Tibial nerve (tissue), 4 donors: ENCODE measurements around the gene SNX25. TPM values are rescaled to one million over a fixed set of nuclear protein-coding genes. Genes with fewer than 3 reads are reported as not detected.

Experiments
- DNase-seq, 2 donors: peaks; one replicate each; pipeline ENCODE4 v3.0.0-alpha.2; 2019; ENCODE audit warnings: low spot score in 2 of 2
- H3K27ac ChIP-seq, 4 donors: fragments of 200-600 bp; sonication (generic) in 3 of 4; one replicate each; pipeline ENCODE4 v1.5.1; 2017 to 2019; ENCODE audit warnings: mild to moderate bottlenecking in 1 of 4
- H3K27me3 ChIP-seq, 2 donors: fragments of 200-600 bp; sonication (generic) in 1 of 2; one replicate each; pipeline versions ENCODE4 v1.5.1 to v1.6.0; 2017 to 2019
- H3K36me3 ChIP-seq, 3 donors: fragments of 200-600 bp; sonication (generic); one replicate each; pipeline ENCODE4 v1.5.1; 2018 to 2019
- H3K4me1 ChIP-seq, 4 donors: fragments of 200-600 bp; sonication (generic) in 3 of 4; one replicate each; pipeline ENCODE4 v1.5.1; 2017 to 2019
- H3K4me3 ChIP-seq, 4 donors: fragments of 200-600 bp; sonication (generic) in 3 of 4; one replicate each; pipeline ENCODE4 v1.5.1; 2017 to 2019; ENCODE audit warnings: mild to moderate bottlenecking in 1 of 4, moderate library complexity in 1 of 4
- H3K9me3 ChIP-seq, 4 donors: fragments of 200-600 bp; sonication (generic) in 3 of 4; one replicate each; pipeline ENCODE4 v1.5.1; 2017 to 2019
- CTCF ChIP-seq, 5 experiments: fragments of 200-600 bp in 3 of 5; fragments of 450-650 bp in 2 of 5; sonication (generic) in 3 of 5; IDR thresholded peaks; one replicate each; pipeline ENCODE4 v1.5.1; 2016 to 2019; ENCODE audit warnings: antibody characterized with exemption in 5 of 5, mild to moderate bottlenecking in 3 of 5, moderate library complexity in 2 of 5
- EP300 ChIP-seq, 2 donors: sonication (generic); formaldehyde crosslinking; IDR thresholded peaks; one replicate each; pipeline ENCODE4 v1.6.1; 2017; ENCODE audit warnings: antibody characterized with exemption in 2 of 2, mild to moderate bottlenecking in 1 of 2
- POLR2A ChIP-seq, 2 donors: fragments of 450-650 bp; IDR thresholded peaks; one replicate each; pipeline ENCODE4 v1.6.1; 2017; ENCODE audit warnings: antibody characterized with exemption in 2 of 2, mild to moderate bottlenecking in 2 of 2, moderate library complexity in 2 of 2
- WGBS, 2 donors: methylation state at CpG; one replicate each; pipeline ENCODE4 v1.1.5; 2018; 5-methylcytosine and 5-hydroxymethylcytosine counted together
- total RNA-seq, 4 donors: library from RNA; depleted of rRNA; stranded (reverse); fragments of >200 nt; gene quantifications; one replicate each; pipeline ENCODE4 v1.1.0, GENCODE V29; 2016

SNX25 gene
- total RNA-seq, 4 donors from 2014 or later = 17.7 to 29.4 (median 23.5) TPM

DNA sequence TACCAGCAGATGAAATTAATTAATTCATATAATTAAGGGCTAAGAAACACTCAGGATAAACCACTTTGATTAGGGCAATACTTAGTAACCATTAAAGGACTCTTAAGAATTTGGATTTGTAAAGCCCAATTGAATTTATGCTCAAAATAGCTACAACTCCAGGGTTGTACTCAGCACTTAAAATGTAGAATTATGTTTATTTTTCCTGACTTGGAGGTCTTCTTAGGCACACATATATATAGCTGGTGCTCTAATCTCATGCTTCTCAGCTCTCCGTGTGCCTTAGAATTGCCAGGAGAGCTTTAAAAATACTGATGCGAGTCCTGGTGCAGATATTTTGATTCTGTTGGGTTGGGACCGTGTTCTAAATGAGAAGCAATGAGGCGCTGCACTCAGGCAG, 77.6 kb downstream of the SNX25 start:
- Histone ChIP-seq H3K27ac (no peak overlapping the region), H3K4me1 (no peaks in the 10 kb centered on the region), H3K36me3 (peaks cover 0 to 29% (median 0%) of the 10 kb centered on the region in 3 donors), H3K4me3 (no peak overlapping the region), H3K9me3 (no peaks in the 10 kb centered on the region), H3K27me3 (no peaks in the 10 kb centered on the region)
- DNase-seq = no peak
- 80 to 87% methylated on average over 4 of the region's 4 CpGs for WGBS, 2 donors
- no peak for TF ChIP-seq EP300 (IDR thresholded peaks at IDR 0.05)
- no peak for TF ChIP-seq POLR2A (IDR thresholded peaks at IDR 0.05)
- no peak for TF ChIP-seq CTCF (IDR thresholded peaks at IDR 0.05)

GRCh38 chr4:185290018-185290607, 80.7 kb downstream of the SNX25 start:
- 69 to 79% methylated on average over 6 of the region's 6 CpGs for WGBS, 2 donors
- Histone ChIP-seq H3K36me3 (peaks cover 0 to 53% (median 0%) of the 10 kb centered on the region in 3 donors), H3K4me1 (no peaks in the 10 kb centered on the region), H3K9me3 (no peaks in the 10 kb centered on the region), H3K27me3 (no peaks in the 10 kb centered on the region), H3K27ac (no peak overlapping the region), H3K4me3 (no peak overlapping the region)
- no peak for DNase-seq
- TF ChIP-seq CTCF (IDR thresholded peaks at IDR 0.05) (no peak), EP300 (IDR thresholded peaks at IDR 0.05) (no peak), POLR2A (IDR thresholded peaks at IDR 0.05) (no peak)

- Histone ChIP-seq H3K27ac (no peak overlapping the region), H3K4me1 (no peaks in the 10 kb centered on the region)
- no peak for TF ChIP-seq CTCF (IDR thresholded peaks at IDR 0.05)
- TF ChIP-seq POLR2A (IDR thresholded peaks at IDR 0.05) = no peak
- TF ChIP-seq EP300 (IDR thresholded peaks at IDR 0.05) = no peak
Measured at GRCh38 chr4:185290656-185291055, 81.3 kb downstream of the SNX25 start.

DNA sequence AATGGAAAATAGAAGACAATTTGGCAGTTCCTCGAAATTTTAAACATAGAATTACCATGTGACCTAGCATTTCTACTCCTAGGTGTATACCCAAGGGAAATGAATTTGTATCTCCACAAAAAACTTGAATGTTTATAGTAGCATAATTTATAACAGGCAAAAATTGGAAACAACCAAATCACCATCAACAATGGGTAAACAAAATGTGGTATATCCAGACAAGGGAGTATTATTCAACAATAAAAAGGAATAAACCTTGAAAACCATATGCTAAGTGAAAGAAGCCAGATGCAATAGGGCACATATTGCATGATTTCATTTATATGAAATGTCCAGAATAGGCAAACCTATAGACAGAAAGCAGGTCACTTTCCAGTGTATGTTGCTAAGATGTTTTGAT, 83.8 kb downstream of the SNX25 start:
- no peak overlapping the region for H3K4me3 ChIP-seq
- no peak overlapping the region for H3K27ac ChIP-seq
- peaks cover 0 to 66% (median 4%) of the 10 kb centered on the region in 3 donors for H3K36me3 ChIP-seq
- no peak for DNase-seq
- no peaks in the 10 kb centered on the region for H3K9me3 ChIP-seq
- H3K27me3 ChIP-seq = no peaks in the 10 kb centered on the region
- no peak for TF ChIP-seq CTCF (IDR thresholded peaks at IDR 0.05)
- no peak for TF ChIP-seq EP300 (IDR thresholded peaks at IDR 0.05)
- TF ChIP-seq POLR2A (IDR thresholded peaks at IDR 0.05) = no peak
- H3K4me1 ChIP-seq = no peaks in the 10 kb centered on the region
- whole genome bisulfite sequencing, 2 donors = 90 to 91% methylated on average over 1 of the region's 1 CpG

More at GRCh38 chr4:185290656-185291055, 81.3 kb downstream of the SNX25 start:
- Histone ChIP-seq H3K4me3 (no peak overlapping the region), H3K9me3 (no peaks in the 10 kb centered on the region), H3K36me3 (peaks cover 0 to 57% (median 0%) of the 10 kb centered on the region in 3 donors), H3K27me3 (no peaks in the 10 kb centered on the region)
- WGBS, 2 donors = 51 to 74% methylated on average over 5 of the region's 5 CpGs
- no peak for DNase-seq

DNA sequence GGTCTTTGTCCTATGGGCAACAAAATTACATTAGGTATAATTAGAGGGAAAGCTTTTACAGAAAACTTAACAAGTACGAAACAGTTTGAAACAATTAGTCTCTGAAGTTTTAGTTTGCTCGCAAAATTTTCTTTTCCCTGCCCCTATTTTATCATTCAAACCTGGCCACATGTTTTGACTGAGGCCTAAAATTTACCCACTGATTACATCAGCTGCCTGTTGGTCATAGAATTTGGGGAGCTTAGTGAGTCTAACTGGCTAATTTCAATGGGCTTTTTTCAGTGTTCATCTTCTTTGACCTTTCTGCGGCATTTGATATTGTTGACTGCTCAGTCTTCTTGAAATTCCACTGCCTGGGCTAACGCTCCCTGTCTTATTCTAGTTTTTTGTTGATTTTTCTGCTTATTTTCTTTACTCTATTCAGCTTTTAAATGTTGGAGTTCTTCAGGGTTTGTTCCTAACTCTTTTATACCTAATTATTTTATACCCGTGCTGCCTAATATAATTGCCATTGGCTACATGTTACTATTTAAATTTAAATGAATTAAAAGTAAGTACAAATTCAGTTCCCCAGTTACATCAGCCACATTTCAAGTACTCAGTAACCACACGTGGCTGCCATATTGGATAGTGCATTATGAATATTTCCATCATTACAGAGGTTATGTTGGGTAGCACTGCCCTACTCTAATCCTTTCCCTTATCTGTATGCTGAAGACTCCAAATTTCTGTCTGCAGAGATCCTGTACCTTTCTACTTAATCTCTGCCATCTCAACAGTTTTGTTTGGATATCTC, 87.5 kb downstream of the SNX25 start:
- H3K4me1 ChIP-seq = no peaks in the 10 kb centered on the region
- no peak for DNase-seq
- H3K27me3 ChIP-seq = no peaks in the 10 kb centered on the region
- TF ChIP-seq POLR2A (IDR thresholded peaks at IDR 0.05) = no peak
- TF ChIP-seq EP300 (IDR thresholded peaks at IDR 0.05) = no peak
- TF ChIP-seq CTCF (IDR thresholded peaks at IDR 0.05) = no peak
- no peak overlapping the region for H3K27ac ChIP-seq
- no peaks in the 10 kb centered on the region for H3K9me3 ChIP-seq
- WGBS, 2 donors = 90% methylated on average over 6 of the region's 6 CpGs
- H3K4me3 ChIP-seq = no peak overlapping the region
- peaks cover 0 to 50% (median 4%) of the 10 kb centered on the region in 3 donors for H3K36me3 ChIP-seq
